HG03175 (cell line): Measurements from ENCODE around the gene LRRC8D.
A peak's percentile ranks its signal among the peaks of the same experiment; 100 is the strongest.
"Not testable (repeated sequence)": the region's sequence is repeated elsewhere in the genome, so short reads cannot be mapped to it uniquely, and the experiment has no call there.

ENCODE experiments used
- ATAC-seq: cut with Tn5 transposase; IDR thresholded peaks from one replicate; pipeline ENCODE4 v1.9.1; 2021; ENCODE audit warnings: mild to moderate bottlenecking, moderate library complexity; ENCODE audit not compliant: unreplicated experiment

Gene LRRC8D

DNA sequence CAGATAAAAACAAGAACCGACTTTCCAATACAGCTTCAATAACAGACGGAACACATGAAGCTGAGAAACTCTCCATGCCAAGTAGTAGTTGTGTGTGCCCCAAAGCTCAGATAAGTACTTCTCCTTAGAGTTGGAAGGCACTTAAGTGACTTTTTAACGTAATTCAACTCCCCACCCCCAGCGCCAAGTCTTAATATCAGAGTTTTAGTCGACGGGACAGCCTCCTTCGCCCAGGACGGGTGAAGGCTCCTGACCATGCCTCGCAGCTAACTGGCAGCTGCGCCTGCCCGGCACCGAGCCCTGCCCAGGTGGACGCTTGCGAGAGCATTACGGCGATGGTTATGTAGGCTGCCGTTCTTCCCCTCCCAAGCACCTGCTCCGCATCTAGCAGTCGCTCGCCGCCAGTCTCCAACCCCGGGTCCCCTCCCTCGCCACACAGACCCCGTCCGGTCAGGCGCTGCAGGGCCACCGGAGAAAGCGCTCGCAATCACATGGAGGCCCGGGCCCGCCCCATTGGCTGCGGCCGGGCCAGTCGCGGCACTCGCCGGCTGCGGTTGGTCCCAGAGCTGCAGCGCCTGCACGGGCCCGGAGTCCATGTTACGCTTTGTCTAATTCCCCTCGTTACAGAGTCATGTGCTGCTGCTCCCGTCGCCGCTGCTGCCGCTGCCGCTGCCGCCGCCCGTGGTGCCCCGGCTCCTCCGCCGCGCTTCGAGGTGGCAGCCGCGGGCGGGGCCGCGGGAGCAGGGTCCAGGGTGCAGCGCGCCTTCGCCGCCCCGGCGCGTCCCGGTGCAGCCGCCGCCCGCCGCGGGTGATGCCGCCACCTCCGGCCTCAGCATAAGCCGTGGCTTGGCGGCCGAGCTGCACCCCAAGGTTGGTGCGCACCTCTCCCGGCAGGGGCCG is at the start of gene LRRC8D:
Gene LRRC8D (plus strand): TSS at position 611 of the 900 bp plus-strand sequence. CDS start 112,037 bp downstream, outside the sequence.
- ATAC-seq = peak; percentile 81

GRCh38 chr1:89771991-89772560 is 48.8 kb upstream of the LRRC8D start:
- ATAC-seq = no peak

DNA sequence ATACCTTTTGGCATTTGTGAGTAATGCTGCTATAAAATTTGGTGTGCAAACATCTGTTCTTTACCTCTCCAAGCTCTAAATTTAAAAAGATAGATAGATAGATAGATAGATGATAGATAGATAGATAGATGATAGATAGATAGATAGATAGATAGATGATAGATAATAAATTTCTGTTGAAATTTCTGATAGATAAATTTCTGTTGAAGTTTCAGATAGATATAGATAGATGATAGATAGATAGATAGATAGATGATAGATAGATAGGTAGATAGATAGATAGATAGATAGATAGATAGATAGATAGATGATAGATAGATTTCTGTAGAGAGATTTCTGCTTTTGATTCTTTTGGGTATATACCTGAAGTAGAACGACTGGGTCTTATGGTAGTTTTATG is 44.7 kb upstream of the LRRC8D start:
- ATAC-seq = not testable (repeated sequence)

GRCh38 chr1:89777271-89777670 is 43.6 kb upstream of the LRRC8D start:
- ATAC-seq = not testable (repeated sequence)

DNA sequence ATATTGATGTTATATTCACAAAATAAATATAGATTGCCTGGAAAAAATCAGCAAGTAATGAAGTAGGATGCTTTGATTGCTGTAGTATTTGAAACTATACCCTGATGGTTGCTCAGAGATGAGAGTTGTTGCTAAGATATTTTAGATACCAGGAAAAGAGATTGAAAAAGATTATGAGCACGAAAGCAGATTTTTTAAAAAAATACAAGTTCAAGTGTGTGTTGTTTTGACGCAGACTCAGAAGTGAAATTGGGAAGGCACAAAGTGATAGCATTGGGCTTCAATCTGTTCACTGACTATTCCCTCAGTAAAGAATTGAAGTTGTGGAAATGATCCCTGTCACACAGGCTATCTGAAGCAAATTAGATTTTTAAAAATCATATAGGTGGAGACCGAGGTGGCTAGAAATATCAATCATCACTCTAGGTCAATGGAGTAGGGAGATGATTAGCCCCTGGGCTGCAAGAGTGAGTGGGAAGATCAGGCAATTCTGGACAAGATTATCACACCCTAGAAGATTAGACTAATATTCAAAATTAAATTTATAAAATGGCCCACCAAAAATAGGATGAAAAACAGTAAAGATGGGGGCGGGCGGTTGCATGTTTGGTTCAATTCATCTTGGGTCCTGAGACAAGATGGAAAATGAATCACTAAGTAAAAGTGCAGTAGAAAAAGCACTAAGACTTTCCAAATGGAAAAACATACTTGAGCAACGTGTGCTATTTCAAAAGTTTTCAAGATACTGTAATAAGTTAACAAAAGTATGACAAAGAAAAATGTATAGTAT is 41.5 kb upstream of the LRRC8D start:
- no peak for ATAC-seq

DNA sequence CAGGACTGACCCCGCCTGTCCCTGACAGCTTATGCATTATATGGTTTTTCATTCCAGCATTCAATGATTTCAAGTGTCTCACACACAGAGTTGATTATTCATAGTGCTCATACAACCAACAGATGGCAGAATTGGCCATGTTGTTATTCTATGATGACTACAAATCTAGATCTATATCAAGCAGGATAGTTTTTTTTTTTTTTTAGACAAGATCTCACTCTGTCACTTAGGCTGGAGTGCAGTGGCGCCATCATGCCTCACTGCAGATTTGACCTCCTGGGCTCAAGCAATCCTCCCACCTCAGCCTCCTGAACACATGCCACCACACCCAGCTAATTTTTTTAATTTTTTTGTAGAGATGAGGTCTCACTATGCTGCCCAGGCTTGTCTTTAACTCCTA is 40.1 kb upstream of the LRRC8D start:
- no peak for ATAC-seq

GRCh38 chr1:89781494-89782126 is 39.2 kb upstream of the LRRC8D start:
- peak; percentile 77 for ATAC-seq

- no peak for ATAC-seq
Measured at GRCh38 chr1:89786628-89787214, 34.1 kb upstream of the LRRC8D start.

GRCh38 chr1:89790592-89790991 is 30.2 kb upstream of the LRRC8D start:
- no peak for ATAC-seq

DNA sequence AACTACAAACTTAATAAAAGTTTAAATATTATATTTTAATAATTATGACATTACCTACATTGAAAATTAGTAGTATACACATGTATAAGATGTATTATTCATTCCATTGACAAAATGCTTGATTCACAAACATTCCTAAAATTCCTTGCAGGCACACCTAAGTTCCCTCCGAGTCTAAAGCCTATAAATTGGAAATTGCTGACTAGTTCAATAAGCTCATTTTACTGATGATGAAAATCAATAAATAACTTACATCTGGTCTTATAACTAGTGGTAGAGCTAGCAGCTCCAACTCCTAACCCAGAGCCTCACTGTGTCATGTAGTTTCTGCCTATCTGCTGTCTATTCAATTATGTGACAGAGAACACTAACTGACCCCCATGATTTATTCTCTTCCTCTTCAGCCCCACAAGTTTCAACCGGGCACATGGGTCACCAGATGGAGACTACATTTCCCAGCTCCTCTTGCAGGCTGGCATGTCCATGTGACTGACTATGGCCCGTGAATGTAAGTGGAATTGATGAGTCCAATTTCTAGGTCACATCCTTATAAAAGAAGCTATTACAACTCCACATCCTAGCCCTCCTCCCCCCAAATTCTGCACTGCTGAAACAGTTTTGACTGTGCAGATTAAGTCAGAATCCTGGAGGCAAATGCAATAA is 29.6 kb upstream of the LRRC8D start:
- ATAC-seq = no peak

GRCh38 chr1:89794406-89794805 is 26.4 kb upstream of the LRRC8D start:
- no peak for ATAC-seq

DNA sequence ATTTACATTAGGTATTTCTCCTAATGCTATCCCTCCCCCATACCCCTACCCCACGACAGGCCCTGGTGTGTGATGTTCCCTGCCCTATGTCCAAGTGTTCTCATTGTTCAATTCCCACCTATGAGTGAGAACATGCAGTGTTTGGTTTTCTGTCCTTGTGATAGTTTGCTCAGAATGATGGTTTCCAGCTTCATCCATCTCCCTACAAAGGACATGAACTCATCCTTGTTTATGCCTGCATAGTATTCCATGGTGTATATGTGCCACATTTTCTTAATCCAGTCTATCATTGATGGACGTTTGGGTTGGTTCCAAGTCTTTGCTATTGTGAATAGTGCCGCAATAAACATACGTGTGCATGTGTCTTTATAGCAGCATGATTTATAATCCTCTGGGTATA is 25.3 kb upstream of the LRRC8D start:
- not testable (repeated sequence) for ATAC-seq

- ATAC-seq = not testable (repeated sequence)
Measured at GRCh38 chr1:89797876-89798275, 23.0 kb upstream of the LRRC8D start.

DNA sequence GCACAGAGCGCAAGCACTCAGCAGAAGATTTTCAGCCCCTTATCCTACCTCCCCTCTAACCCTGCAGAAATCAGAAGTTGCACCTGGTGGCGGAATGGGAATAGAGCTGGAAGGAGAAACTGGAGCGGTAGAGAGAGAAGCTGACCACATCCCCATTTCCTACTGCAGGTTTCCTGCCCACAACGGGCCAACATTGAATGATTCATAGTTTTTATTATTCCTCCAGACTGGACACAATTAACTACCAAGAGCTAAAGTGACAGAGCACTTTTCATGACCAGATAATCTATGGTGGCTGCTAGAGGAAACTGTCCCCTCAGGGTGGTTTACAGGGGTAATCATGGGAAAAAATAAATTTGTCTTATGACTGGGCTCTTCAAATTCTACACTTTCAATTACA is 21.3 kb upstream of the LRRC8D start:
- ATAC-seq = no peak

GRCh38 chr1:89800022-89800655 is 20.7 kb upstream of the LRRC8D start:
- no peak for ATAC-seq

DNA sequence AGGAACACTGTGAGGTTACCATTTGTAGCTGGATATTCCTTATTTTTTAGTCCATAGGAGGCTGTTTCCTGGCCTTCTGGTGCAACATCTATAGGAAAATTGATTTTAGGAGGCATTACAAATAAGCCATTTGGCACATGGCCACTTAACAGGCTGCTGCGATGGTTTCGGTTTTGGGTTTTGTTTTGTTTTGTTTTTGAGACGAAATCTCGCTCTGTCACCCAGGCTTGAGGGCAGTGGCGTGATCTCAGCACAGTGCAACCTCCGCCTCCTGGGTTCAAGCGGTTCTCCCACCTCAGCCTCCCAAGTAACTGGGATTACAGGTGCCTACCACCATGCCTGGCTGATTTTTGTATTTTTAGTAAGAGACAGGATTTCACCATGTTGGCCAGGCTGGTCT is 20.1 kb upstream of the LRRC8D start:
- no peak for ATAC-seq

DNA sequence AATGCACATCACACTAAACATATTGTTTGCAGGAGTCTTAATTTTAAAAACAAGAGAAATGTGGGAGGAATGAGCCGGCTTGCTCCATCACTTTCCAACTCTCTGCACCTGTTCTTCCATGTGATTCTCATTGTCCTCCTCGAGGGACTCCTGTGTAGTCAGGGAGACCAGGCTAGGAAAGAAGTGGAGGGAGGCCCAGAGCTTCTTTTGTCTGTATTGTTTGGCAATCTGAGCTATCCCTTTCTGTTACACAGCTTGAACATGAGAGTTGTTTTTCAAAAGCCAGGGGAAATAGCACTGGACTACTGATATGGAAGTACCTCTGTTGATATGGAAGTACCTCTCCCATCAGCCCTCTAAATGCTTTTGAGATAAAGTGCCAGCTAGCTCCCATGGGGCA is 18.8 kb upstream of the LRRC8D start:
- ATAC-seq = no peak

- ATAC-seq = no peak
Measured at GRCh38 chr1:89802841-89803240, 18.0 kb upstream of the LRRC8D start.

DNA sequence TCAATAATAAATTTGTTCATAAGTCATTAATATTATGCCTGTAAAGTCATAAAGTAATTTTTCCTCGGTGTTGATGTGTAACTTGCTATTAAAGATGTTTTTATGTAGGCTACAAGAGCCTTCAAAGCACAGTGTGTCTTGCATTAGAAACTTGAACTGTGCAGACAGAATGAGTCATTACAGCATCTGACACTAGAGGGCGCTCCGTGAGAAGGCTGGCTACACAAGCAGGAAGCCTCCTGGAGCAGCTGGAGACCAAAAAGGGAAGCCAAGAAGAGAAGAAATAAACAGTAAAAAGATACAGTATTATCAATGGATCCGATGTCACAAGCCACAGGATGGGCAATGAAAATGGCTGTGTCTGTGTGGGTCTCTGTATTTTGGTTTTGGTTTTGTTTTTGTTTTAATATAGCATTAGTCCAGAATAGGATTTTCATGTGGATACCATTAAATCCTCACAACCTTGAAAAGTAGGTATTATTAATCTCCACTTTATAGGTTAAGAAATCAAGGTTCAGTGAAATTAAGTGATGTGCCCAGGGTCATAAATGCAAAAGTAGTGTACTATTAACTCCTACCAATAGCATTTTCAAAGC is 16.1 kb upstream of the LRRC8D start:
- ATAC-seq = peak; percentile 83
